K562 (cell line): ENCODE results near the gene SLC20A1. TPM values are rescaled to one million over a fixed set of nuclear protein-coding genes. Genes with fewer than 3 reads are reported as not detected.

Experiments used
- E2F1 ChIP-seq: sonication (generic); formaldehyde crosslinking; IDR thresholded peaks from 2 replicates; pipeline ENCODE4 v1.8.1; 2023; ENCODE audit warnings: mild to moderate bottlenecking, missing genetic modification reagents, moderate library complexity
- GABPB2 ChIP-seq: fragments of 250-450 bp; sonication (Bioruptor Pico); conservative IDR thresholded peaks from 2 replicates; pipeline ENCODE4 v1.5.1; 2021; ENCODE audit warnings: mild to moderate bottlenecking
- PCBP2 ChIP-seq: fragments of 200-400 bp; formaldehyde crosslinking; IDR thresholded peaks from 2 replicates; pipeline ENCODE4 v1.6.1; 2018; ENCODE audit warnings: low read length, low read depth, mild to moderate bottlenecking, moderate library complexity; ENCODE audit not compliant: poor library complexity, severe bottlenecking
- PHF20 ChIP-seq: fragments of 450-650 bp; IDR thresholded peaks from 2 replicates; pipeline ENCODE4 v1.6.1; 2018; ENCODE audit not compliant: partially characterized antibody
- PTRF ChIP-seq: fragments of 450-650 bp; IDR thresholded peaks from 2 replicates; pipeline ENCODE4 v1.6.1; 2016; ENCODE audit warnings: mild to moderate bottlenecking, missing genetic modification characterization, missing compliant biosample characterization
- TOE1 ChIP-seq, 2 experiments: fragments of 450-650 bp in 1 of 2; sonication (generic) in 1 of 2; formaldehyde crosslinking in 1 of 2; IDR thresholded peaks; 2 replicates each; pipeline versions ENCODE4 v1.7.1 to v1.8.0; 2016 to 2022; ENCODE audit warnings: borderline replicate concordance in 2 of 2, mild to moderate bottlenecking in 2 of 2, antibody characterized with exemption in 1 of 2, inconsistent platforms in 1 of 2, low read depth in 1 of 2, missing genetic modification reagents in 1 of 2, moderate library complexity in 1 of 2
- ZC3H11A ChIP-seq: IDR thresholded peaks from 2 replicates; pipeline ENCODE4 v1.6.1; 2012; ENCODE audit warnings: low read depth, low read length, improper control_type of control experiment
- ZNF140 ChIP-seq: fragments of 250-450 bp; sonication (Bioruptor Pico); IDR thresholded peaks from 2 replicates; pipeline ENCODE4 v1.8.0; 2021; ENCODE audit warnings: moderate library complexity, mild to moderate bottlenecking, inconsistent platforms
- ZNF3 ChIP-seq: fragments of 250-450 bp; sonication (Bioruptor Pico); IDR thresholded peaks from 2 replicates; pipeline ENCODE4 v1.5.0; 2021; ENCODE audit warnings: mild to moderate bottlenecking, moderate library complexity
- polyA plus RNA-seq, 8 experiments: library from polyadenylated mRNA; depleted of rRNA in 4 of 8; stranded (reverse) in 5 of 8; unstranded in 3 of 8; fragments of >200 nt; fragmentation: Nextera tagmentation in 2 of 8; fragmentation: Illumina TruSeq in 1 of 8; extraction: Ambion mirVana in 2 of 8; extraction: Trizol in 1 of 8; gene quantifications; 2 replicates each; pipeline versions ENCODE4 v1.2.1 to v1.2.3, GENCODE V29; 2011 to 2014; ENCODE audit warnings: inconsistent platforms in 1 of 8, missing spikeins in 1 of 8
- total RNA-seq, 7 experiments: library from RNA; depleted of rRNA in 6 of 7; stranded (reverse); fragments of >200 nt in 6 of 7; fragmentation: Illumina TruSeq in 2 of 7; extraction: Trizol in 2 of 7; gene quantifications; 2 replicates each; pipeline versions ENCODE4 v1.2.1 to v1.2.3, GENCODE V29; 2011 to 2021; ENCODE audit warnings: low replicate concordance in 1 of 7
- TF ChIP-seq, protein P1 (sequence below): fragments of 250-450 bp; sonication (Bioruptor Pico); IDR thresholded peaks from 2 replicates; pipeline ENCODE4 v1.4.0; 2020
- TF ChIP-seq, protein P2 (sequence below): sonication (generic); formaldehyde crosslinking; IDR thresholded peaks from 2 replicates; pipeline ENCODE4 v1.8.0; 2023; ENCODE audit warnings: missing genetic modification reagents, mild to moderate bottlenecking, borderline replicate concordance
- TF ChIP-seq, protein P3 (sequence below): sonication (generic); formaldehyde crosslinking; IDR thresholded peaks from 2 replicates; pipeline ENCODE4 v1.8.0; 2022; ENCODE audit warnings: missing genetic modification reagents, mild to moderate bottlenecking, borderline replicate concordance

SLC20A1 gene
- total and polyA plus RNA-seq, 9 of the 15 experiments (the other 6 are each of a cell fraction or from before 2014, with no cell fraction given): 53.8 to 150 (median 74.7) TPM

GRCh38 chr2:112706170-112706664, 60.5 kb downstream of the SLC20A1 start (continued):
- TF ChIP-seq, protein P1, sequence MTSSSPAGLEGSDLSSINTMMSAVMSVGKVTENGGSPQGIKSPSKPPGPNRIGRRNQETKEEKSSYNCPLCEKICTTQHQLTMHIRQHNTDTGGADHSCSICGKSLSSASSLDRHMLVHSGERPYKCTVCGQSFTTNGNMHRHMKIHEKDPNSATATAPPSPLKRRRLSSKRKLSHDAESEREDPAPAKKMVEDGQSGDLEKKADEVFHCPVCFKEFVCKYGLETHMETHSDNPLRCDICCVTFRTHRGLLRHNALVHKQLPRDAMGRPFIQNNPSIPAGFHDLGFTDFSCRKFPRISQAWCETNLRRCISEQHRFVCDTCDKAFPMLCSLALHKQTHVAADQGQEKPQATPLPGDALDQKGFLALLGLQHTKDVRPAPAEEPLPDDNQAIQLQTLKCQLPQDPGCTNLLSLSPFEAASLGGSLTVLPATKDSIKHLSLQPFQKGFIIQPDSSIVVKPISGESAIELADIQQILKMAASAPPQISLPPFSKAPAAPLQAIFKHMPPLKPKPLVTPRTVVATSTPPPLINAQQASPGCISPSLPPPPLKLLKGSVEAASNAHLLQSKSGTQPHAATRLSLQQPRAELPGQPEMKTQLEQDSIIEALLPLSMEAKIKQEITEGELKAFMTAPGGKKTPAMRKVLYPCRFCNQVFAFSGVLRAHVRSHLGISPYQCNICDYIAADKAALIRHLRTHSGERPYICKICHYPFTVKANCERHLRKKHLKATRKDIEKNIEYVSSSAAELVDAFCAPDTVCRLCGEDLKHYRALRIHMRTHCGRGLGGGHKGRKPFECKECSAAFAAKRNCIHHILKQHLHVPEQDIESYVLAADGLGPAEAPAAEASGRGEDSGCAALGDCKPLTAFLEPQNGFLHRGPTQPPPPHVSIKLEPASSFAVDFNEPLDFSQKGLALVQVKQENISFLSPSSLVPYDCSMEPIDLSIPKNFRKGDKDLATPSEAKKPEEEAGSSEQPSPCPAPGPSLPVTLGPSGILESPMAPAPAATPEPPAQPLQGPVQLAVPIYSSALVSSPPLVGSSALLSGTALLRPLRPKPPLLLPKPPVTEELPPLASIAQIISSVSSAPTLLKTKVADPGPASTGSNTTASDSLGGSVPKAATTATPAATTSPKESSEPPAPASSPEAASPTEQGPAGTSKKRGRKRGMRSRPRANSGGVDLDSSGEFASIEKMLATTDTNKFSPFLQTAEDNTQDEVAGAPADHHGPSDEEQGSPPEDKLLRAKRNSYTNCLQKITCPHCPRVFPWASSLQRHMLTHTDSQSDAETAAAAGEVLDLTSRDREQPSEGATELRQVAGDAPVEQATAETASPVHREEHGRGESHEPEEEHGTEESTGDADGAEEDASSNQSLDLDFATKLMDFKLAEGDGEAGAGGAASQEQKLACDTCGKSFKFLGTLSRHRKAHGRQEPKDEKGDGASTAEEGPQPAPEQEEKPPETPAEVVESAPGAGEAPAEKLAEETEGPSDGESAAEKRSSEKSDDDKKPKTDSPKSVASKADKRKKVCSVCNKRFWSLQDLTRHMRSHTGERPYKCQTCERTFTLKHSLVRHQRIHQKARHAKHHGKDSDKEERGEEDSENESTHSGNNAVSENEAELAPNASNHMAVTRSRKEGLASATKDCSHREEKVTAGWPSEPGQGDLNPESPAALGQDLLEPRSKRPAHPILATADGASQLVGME (CRISPR knock-in tag): peak; percentile 93
- TF ChIP-seq, protein P2, sequence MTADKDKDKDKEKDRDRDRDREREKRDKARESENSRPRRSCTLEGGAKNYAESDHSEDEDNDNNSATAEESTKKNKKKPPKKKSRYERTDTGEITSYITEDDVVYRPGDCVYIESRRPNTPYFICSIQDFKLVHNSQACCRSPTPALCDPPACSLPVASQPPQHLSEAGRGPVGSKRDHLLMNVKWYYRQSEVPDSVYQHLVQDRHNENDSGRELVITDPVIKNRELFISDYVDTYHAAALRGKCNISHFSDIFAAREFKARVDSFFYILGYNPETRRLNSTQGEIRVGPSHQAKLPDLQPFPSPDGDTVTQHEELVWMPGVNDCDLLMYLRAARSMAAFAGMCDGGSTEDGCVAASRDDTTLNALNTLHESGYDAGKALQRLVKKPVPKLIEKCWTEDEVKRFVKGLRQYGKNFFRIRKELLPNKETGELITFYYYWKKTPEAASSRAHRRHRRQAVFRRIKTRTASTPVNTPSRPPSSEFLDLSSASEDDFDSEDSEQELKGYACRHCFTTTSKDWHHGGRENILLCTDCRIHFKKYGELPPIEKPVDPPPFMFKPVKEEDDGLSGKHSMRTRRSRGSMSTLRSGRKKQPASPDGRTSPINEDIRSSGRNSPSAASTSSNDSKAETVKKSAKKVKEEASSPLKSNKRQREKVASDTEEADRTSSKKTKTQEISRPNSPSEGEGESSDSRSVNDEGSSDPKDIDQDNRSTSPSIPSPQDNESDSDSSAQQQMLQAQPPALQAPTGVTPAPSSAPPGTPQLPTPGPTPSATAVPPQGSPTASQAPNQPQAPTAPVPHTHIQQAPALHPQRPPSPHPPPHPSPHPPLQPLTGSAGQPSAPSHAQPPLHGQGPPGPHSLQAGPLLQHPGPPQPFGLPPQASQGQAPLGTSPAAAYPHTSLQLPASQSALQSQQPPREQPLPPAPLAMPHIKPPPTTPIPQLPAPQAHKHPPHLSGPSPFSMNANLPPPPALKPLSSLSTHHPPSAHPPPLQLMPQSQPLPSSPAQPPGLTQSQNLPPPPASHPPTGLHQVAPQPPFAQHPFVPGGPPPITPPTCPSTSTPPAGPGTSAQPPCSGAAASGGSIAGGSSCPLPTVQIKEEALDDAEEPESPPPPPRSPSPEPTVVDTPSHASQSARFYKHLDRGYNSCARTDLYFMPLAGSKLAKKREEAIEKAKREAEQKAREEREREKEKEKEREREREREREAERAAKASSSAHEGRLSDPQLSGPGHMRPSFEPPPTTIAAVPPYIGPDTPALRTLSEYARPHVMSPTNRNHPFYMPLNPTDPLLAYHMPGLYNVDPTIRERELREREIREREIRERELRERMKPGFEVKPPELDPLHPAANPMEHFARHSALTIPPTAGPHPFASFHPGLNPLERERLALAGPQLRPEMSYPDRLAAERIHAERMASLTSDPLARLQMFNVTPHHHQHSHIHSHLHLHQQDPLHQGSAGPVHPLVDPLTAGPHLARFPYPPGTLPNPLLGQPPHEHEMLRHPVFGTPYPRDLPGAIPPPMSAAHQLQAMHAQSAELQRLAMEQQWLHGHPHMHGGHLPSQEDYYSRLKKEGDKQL (CRISPR knock-in tag): no peak
- peak; percentile 79 for TF ChIP-seq TOE1 (IDR thresholded peaks at IDR 0.05; ENCODE audit: borderline replicate concordance)
- no peak for TF ChIP-seq TOE1 (CRISPR knock-in tag; IDR thresholded peaks at IDR 0.05; ENCODE audit: borderline replicate concordance, low read depth)
- no peak for TF ChIP-seq ZNF140 (CRISPR knock-in tag)
- TF ChIP-seq ZC3H11A: no peak
- TF ChIP-seq, protein P3, sequence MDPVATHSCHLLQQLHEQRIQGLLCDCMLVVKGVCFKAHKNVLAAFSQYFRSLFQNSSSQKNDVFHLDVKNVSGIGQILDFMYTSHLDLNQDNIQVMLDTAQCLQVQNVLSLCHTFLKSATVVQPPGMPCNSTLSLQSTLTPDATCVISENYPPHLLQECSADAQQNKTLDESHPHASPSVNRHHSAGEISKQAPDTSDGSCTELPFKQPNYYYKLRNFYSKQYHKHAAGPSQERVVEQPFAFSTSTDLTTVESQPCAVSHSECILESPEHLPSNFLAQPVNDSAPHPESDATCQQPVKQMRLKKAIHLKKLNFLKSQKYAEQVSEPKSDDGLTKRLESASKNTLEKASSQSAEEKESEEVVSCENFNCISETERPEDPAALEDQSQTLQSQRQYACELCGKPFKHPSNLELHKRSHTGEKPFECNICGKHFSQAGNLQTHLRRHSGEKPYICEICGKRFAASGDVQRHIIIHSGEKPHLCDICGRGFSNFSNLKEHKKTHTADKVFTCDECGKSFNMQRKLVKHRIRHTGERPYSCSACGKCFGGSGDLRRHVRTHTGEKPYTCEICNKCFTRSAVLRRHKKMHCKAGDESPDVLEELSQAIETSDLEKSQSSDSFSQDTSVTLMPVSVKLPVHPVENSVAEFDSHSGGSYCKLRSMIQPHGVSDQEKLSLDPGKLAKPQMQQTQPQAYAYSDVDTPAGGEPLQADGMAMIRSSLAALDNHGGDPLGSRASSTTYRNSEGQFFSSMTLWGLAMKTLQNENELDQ: no peak
- no peak for TF ChIP-seq ZNF3
- TF ChIP-seq PCBP2: no peak
- no peak for TF ChIP-seq PTRF (tag)
- no peak for TF ChIP-seq PHF20
- peak; percentile 49 for TF ChIP-seq E2F1
- TF ChIP-seq GABPB2 (CRISPR knock-in tag): no peak
